Measurements from ENCODE around the gene TMEM212. TPM values are rescaled to one million over a fixed set of nuclear protein-coding genes. Genes with fewer than 3 reads are reported as not detected.

Gene TMEM212
- total RNA-seq, 1 experiment from 2014 or later, result not detected

- no peak overlapping the region for H2AFZ ChIP-seq (ENCODE audit: low read length)
- no peak for DNase-seq
- H2BK120ac ChIP-seq (ENCODE audit: low read depth, low read length, poor library complexity, severe bottlenecking), result no peak overlapping the region
- no peak overlapping the region for H2BK20ac ChIP-seq (ENCODE audit: low read depth, low read length, poor library complexity, severe bottlenecking)
- Mint-ChIP-seq H3K36me3 (ENCODE audit: insufficient read depth in 1 of 3, low read depth in 3 of 3) (no peaks in the 10 kb centered on the region), H3K9me3 (no peaks in the 10 kb centered on the region), H3K27ac (no peak overlapping the region), H3K4me3 (no peak overlapping the region), H3K27me3 (ENCODE audit: low read depth) (no peaks in the 10 kb centered on the region), H3K4me1 (peaks cover 13 to 23% of the 10 kb centered on the region in 2 experiments)
- no peaks in the 10 kb centered on the region for H3K27me3 ChIP-seq (ENCODE audit: insufficient read depth, low read length)
- H4K8ac ChIP-seq (replicated peaks; ENCODE audit: insufficient read length, low read depth, low read length), result no peak overlapping the region
- no peak overlapping the region for H3K23ac ChIP-seq (ENCODE audit: insufficient read length, low read depth, low read length)
- no peak overlapping the region for H3K4ac ChIP-seq (ENCODE audit: low read depth, low read length)
- no peak overlapping the region for H3K27ac ChIP-seq (ENCODE audit: insufficient read length, low read depth, low read length)
- no peaks in the 10 kb centered on the region for H3K79me1 ChIP-seq (ENCODE audit: insufficient read depth, low read depth, low read length, poor library complexity, severe bottlenecking)
- no peak overlapping the region for H2BK5ac ChIP-seq (ENCODE audit: insufficient read length, low read length)
- no peak overlapping the region for H2AK5ac ChIP-seq (ENCODE audit: insufficient read length, low read length)
- no peak for TF ChIP-seq CTCF (conservative IDR thresholded peaks at IDR 0.05)
- H3K4me2 ChIP-seq (ENCODE audit: insufficient read depth, insufficient read length, low read length), result no peak overlapping the region
- no peaks in the 10 kb centered on the region for H3K79me2 ChIP-seq (ENCODE audit: insufficient read depth, low read length)
- no CpG with 5 or more reads among the region's 2 CpGs for WGBS (ENCODE audit: extremely low coverage, insufficient read length, low lambda C conversion rate)
- H3T11ph ChIP-seq (ENCODE audit: low read length), result no peak overlapping the region
- H3K9ac ChIP-seq (ENCODE audit: extremely low read depth, insufficient read length, low read length), result no peak overlapping the region
- H3K56ac ChIP-seq (ENCODE audit: insufficient read length, low read depth, low read length), result no peak overlapping the region
- H3K14ac ChIP-seq (ENCODE audit: insufficient read depth, low read length), result no peak overlapping the region
- no peaks in the 10 kb centered on the region for H3K23me2 ChIP-seq (ENCODE audit: insufficient read length, low read depth, low read length, poor library complexity, severe bottlenecking)
- no peak overlapping the region for H2BK15ac ChIP-seq (ENCODE audit: low read depth, low read length)
- H4K5ac ChIP-seq (ENCODE audit: insufficient read length, low read depth, low read length), result no peak overlapping the region
- H3K4me1 ChIP-seq (ENCODE audit: insufficient read depth, low read length), result 0 out of 2 replicates have a peak, but pooled peaks cover 2% of the 10 kb centered on the region
- no peaks in the 10 kb centered on the region for H4K20me1 ChIP-seq (ENCODE audit: control insufficient read depth, insufficient read depth, insufficient read length)
- H3K18ac ChIP-seq (ENCODE audit: insufficient read length, low read depth, low read length), result no peak overlapping the region
- no peaks in the 10 kb centered on the region for H3K9me3 ChIP-seq (ENCODE audit: control insufficient read depth, low read depth, low read length)
- no peak overlapping the region for H4K91ac ChIP-seq (ENCODE audit: insufficient read length, low read depth, low read length)
- H2BK12ac ChIP-seq (ENCODE audit: insufficient read length, low read depth, low read length), result no peak overlapping the region
Measured at GRCh38 chr3:171839270-171839669, 3.9 kb upstream of the TMEM212 start.

Measured in H9 (cell line).